HPDE6-E6E7 (cell line): ENCODE measurements around the gene RUNX3.

ENCODE experiments used
- DNase-seq: peaks from one replicate; pipeline ENCODE4 v3.0.0; 2011; ENCODE audit warnings: missing footprints; ENCODE audit errors: extremely low spot score

Gene RUNX3

DNA sequence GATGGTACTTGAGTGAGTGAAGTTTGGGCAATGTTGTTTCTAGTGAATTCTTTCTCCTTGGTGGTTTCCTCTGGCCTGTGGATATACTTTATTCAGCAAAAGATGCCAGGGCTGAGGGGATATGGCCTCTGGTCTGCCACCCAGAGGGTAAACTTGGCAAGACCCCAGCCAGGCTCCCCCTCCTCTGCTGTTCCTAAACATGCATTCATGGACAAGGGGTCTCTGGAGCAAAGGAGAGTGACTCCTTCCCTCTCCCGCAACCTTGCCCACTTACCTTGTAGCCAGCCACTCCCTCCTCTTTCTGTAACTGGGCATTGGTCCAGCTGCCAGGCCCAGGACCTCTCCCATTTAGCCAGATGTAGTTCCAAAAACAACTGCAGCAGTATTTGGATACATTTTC lies 43.8 kb downstream of the RUNX3 start:
- DNase-seq: no peak

DNA sequence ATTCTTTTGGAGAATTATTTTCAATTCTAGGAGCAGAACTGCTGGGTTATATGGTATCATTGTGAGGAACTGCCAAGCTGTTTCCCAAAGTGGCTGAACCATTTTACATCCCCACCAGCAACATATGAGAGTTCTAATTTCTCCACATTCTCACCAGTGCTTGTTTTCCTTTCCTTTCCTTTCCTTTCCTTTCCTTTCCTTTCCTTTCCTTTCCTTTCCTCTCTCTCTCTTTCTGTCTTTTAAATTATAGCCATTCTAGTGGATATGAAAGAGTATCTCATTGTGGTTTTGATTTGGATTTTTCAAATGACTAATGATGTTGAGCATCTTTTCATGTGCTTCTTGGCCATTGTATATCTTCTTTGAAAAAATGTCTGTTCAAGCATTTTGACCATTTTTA lies 45.3 kb downstream of the RUNX3 start:
- no peak for DNase-seq

DNA sequence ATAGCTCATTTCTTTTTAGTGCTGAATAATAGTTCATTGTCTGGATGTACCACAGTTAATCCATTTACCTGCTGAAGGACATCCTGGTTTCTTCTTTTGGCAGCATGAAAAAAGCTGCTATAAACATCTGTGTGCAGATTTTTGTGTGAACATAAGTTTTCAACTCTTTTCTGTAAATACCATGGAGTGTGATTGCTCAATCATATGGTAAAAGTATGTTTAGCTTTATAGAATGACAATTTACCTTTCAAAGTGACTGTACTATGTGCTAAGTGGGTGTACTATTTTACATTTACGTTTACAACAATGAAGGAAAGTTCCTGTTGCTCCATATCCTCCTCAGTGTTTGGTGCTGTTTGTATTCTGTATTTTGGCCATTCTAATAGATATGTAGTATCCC lies 49.0 kb downstream of the RUNX3 start:
- DNase-seq: no peak

DNA sequence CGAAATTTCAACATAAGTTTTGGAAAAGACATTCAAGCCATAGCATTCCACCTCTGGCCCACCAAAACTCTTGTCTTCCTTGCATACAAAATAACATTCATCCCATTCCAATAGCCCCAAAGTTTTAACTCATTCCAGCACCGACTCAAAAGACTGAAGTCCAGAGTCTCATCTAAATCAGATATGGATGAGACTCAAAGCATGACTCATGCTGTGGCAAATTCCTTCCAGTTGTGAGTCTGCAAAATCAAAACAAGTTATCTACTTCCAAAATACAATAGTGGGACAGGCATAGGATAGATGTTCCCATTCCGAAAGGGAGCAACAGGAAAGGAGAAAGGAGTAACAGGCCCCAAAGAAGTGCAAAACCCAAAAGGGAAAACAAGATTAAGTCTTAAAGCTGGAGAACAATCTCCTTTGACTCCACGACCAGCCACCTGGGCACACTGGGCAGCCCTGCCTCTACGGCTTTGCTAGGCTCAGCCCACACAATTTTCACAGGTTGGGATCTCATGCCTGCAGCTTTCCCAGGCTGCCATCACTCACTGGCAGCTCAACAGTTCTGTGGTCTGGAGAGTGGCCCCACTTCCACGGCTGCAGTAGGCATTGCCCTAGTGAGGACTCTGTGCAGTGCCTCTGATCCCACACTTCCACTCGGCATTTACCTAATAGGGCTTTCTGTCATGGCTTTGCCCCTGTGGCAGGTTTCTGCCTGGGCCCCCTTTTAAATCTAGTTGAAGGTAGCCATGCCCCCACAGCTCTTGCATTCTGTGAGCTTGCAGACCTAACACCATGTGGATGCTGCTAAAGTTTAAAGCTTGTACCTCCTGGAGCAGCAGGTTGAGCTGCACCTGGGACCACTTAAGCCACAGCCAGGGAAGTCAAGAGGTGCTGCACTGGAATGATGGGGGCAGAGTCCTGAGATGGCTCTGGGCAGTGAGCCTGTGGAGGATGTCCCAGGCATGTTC lies 51.0 kb downstream of the RUNX3 start:
- DNase-seq: no peak

DNA sequence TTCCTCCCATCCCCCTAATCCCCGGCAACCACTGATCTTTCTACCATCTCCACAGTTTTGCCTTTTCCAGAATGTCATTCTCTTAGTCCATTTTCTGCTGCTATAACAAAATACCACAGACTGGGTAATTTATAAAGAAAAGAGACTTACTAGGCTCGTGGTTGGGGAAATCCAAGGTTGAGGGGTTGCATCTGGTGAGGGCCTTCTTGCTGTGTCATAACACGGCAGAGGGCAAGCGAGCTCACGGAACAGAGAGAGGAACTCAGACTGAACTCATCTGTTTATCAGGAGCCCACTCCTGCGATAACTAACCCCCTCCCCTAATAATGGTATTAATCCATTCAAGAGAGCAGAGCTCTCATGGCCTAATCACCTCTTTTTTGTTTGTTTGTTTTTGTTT lies 52.0 kb downstream of the RUNX3 start:
- DNase-seq: no peak

DNA sequence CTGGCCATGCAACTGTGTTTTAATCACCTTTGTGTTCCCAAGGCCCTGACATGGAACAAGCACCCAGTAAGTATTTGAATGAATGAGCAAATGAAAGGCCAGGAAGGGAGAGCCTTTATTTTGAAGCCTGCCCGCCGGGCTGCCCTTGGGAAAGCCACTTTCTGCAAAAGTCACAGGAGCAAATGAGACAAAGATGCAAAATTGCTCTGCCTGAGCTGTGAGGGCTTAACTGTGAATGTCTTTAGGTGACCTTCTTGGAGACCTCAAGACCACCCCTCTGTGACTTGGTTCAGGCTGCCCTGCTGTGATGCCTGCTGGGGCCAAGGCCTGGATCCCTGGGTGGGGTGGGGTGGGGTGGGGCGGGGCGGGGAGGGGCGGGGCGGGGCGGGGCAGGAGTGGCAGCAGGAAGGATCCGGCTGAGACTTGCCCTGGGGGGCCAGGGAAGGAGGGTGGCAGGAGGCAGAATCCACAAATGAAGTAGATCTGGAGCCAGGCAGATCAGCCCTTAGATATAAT lies 54.0 kb downstream of the RUNX3 start:
- DNase-seq: no peak

DNA sequence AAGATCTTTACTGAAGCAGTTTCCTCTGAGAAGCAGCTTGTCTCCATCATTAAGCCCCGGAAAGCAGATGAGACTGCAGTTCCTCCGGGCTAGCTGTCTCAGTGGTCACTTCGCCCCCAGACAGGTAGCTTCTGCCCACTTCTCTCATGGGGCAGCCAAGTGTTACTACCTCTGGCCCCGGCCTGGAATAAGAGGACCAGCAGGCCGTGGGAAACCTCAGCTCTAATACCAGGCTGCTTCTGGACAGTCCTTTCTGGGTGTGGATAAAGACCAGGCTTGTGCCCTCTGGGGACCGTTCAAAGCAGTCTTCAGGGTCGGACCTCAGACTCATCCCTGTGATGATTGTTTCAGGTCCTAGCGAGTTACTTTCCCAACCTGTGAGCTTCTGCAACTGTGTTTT lies 54.8 kb downstream of the RUNX3 start:
- no peak for DNase-seq

DNA sequence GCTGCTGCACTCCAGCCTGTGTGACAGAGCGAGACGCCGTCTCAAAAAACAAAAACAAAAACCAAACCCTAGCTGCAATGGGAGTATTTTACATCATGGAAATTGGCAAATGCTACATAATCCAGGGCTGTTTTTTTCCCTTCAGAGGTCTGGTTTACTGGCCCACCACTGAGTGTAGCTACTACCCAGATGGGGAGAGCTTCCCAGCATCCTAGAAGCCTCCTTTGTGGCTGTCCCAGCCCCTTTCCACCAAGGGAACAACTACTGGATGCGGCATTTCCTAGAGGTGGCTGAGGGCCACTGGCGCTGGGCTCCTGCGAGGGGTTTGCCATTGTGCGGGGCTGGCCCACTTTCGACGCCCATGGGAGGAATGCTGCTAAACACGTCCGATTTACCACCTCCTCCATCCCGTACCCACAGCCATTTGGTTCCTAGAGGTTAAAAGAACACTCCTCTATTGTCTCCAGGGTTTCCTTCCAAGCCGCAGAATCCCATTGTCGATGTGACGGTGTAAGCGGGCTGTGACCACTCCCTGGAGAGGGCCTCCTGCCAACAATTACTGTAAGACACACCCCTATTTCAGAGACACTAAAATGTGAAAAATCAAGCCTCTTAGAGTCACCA lies 55.4 kb downstream of the RUNX3 start:
- no peak for DNase-seq

DNA sequence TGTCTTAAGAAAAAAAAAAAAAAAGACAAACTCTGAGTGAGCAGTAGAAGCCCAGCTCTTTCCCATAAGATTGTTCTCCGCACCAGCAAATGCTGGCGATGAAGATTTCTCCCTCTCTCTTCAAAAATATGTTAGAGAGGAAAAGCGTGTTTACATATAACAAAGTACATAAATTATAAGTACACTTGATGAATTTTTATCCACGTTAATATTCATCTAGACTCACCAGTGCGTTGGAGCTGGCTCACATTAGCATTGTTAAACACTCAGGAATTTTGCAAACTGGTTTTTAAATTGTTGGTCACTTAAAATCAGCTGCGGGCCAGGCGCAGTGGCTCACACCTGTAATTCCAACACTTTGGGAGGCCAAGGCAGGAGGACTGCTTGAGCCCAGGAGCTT lies 56.0 kb downstream of the RUNX3 start:
- no peak for DNase-seq

DNA sequence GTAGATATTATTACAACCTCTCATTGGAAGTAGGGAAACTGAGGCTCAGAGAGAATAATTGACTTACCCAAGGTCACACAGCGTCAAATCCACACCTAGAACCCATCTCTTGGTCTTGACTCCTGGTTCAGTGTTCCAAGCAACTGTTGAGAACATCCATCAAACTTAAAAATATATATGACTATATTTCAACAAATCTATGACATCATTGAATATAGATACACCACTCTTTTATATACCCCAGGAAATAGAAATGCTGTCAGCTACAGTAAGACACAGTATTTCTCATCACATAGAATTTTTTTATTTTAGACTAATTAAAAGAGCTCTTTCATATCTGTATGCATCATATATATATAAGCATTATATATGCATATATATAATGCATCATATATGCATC lies 56.9 kb downstream of the RUNX3 start:
- DNase-seq: no peak

DNA sequence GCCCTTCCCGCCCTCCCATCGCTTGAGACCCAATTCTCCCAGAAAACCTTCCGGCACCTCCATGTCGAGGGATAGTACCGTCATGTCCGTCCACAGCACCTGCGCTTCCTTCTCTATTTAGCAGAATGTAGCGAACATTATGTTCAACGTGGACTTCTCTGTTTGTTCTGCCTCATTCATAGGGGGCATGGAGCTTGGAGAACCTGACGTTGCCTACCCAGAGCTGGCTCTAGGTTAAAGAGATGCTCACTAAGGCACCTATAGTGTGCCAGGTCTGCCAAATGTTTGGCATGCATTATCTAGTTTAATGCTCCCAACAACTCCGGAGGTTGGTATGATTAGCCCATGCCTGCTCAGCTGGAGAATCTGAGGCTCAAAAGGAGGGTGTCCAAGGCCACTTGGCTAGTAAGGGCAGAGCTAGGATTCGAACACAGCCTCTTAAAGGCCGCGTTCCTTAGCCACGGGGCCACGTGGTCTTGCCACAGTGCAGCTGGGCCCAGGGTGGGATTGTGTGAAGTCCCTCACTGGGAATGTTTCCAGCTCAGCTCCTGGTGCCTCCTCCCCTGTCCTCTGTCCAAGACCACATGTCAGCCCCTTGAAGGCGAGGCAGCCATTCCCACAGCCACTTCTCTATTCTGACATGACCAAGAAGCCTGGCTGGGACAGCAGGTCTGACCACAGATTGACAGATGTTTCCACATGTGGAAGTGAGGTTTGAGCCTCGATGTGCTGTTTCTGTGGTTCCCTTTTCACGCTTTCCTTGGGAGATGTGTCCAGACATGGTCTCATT lies 57.8 kb downstream of the RUNX3 start:
- DNase-seq: no peak

DNA sequence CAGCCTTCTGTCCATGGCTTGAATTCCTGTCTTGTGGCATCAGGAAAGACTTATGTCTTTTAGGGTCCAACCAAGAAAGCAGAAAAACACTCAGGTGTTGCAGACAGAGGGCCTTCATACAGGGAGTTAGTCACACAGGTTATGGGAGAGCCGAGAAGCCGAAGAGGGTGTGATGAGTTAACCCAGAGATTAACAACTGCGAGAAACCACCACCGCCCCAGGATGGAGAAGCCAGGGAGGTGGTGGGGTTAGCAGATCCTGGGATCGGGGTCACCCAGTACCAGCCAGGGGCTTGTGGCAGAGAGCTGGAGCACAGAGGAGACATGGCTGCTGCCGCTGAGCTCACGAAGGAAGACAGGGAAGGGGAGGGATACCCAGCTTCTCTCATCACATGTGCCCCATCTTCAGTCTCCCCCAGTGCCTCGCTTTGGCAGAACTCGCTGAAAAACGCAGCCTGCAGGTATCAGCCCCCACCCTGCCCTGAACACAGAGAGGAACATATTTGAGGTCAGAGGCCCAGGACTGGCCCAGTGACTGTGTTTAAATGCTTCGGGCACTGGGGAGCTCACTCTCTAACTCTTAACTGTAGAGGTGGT lies 58.7 kb downstream of the RUNX3 start:
- no peak for DNase-seq

DNA sequence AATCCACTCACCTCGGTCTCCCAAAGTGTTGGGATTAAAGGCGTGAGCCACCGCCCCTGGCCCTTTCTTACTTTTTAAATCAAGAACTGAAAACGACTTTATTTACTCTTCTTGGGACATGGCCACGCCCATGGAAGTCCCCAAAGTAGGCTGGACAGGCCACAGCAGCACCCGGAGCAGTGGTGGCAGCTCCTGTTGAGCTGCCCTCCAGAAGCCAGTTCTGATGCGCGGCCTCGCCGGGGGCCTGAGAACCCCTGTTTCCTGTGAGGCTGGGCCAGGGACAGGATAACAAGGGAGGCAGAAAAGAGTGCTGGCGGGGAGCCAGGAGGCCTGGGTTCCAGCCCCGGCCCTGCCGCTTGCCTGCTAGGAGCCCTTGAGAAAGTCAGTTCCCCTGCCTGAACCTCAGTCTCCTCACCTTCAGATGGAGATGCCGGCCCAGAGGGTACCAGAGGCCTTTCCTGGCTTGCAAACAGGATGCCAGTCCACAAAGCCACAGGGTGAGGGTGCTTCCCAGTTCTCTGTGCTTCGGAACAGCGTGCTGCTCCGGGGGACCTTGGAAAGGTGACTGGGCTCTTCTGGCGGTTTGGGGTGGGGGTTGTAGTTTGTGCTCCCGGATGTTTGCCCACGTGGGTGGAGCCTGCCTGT lies 59.4 kb downstream of the RUNX3 start:
- DNase-seq: no peak

DNA sequence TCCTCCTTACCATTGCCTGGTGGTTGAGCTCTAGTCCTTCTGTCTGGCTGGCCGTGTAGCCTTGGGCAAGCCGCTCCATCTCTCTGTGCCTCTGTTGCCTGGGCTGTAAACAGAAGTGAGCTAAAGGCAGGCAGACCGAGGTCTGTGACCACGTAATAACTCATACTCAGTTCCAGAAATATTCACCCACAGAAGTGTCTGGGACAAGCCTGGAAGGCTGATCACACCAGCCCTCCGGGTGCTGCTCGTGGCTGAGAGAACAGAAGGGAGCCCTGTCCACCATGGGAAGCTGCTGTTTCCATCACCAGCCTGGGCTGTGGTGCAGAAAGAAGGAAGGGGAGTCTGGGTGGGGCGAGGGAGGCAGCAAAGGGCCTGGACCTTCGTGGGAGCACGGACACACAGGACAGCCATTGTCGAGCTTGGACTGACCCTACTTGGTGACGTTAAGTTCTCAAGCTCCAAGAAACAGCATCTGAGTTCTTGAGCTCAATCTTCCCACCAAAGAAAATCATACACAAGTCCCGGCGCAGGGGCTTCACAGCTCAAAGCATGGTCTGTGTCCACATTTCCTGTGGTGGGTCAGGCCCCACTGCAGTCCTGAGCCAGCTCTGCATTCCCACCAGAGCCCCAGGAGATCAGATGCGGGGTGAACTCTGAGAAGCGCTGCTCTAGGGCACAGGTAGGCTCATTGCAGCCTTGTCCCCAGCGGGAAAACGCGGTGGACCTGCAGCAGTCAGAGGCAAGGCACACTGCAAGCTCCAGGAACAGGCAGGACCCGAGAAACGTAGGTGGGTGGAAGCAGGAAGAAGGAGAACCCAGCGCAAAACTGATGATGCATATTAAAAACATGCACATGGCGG lies 61.8 kb downstream of the RUNX3 start:
- no peak for DNase-seq

DNA sequence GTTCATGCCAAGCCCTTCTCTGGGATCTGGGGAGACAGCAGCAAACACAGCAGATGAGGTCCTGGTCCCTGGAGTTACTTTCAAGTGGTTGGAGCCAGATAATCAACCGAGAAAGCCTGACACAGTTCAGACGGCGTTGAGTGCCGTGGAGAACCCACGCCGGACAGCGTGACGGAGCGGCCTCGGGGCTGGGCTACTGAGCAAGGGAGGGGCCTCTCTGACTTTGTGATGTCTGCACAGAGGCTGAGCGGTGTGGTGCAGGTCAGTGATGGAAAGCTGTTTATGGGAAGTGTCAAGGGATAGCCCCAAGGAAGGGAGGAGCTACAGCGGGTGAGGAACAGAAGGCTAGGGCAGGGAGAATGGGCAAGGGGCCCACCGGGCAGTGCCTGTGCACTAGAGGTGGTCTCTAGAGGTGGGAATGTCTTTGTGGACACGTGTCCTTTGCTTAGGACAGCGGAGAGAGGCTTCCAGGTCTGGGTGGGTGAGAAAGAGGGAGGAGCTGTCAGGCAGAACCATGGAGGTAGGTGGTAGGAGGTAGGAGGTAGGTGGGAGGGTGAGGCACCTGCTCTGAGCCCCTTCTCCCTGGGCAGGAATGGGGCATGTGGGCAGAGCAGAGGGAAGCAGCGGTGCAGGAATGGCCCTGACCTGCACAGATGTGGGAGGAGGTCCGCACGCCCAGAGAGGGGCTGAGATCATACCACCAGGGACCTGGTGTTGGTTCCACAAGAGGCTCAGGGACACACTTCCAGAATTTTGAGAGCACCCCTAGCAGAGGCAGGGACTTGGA lies 62.8 kb downstream of the RUNX3 start:
- DNase-seq: no peak

DNA sequence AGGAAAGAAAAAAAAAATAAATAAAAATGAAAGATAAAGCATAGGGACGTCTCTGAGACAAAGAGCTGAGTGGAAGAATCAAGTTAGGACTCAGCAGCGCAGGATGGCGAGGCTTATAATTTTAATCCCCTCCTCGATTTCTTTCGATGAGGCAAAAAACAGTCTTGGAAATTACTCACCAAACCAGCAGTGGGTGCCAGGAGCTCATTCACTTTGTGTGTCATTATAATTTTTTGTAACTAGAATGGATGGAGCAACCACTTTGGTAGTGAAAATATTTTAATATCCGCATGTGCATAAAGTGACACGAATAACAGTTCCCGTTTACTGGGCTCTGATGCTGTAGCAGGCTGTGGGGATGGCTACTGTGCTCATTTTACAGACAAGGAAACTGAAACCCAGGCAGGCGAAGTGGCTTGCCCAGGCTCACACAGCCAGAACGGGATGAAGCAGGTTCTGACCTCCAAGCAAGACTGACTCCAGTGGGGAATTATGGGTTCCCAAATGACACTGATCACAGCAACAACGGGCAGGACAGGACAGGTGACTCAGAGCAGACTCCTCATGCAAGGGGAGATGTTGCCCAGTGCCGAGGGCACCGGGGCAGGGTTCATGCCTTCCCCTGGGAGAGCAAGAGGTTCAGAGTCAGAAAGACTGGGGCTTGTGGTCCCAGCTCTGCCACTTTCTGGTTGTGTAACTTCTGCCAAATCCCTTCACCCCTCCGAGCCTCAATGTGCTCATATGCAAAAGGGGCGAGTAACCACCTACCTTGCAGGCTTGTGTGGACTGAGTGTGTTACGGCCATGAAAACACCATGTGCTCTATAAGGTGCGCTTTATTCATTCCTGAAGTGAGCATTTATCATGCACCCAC lies 63.6 kb downstream of the RUNX3 start:
- DNase-seq: no peak

DNA sequence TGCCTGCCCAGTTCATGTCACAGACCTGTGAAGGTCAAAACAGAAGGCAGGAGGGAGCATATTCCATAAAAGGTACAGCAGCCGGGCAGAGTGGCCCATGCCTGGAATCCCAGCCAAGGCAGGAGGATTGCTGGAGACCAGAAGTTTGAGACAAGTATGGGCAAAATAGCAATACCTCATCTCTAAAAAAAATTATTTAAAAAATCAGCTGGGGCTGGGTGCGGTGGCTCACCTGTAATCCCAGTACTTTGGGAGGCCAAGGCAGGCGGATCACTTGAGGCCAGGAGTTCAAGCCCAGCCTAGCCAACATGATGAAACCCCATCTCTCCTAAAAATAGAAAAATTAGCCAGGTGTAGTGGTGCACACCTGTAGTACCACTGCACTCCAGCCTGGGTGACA lies 64.5 kb downstream of the RUNX3 start:
- DNase-seq: no peak

DNA sequence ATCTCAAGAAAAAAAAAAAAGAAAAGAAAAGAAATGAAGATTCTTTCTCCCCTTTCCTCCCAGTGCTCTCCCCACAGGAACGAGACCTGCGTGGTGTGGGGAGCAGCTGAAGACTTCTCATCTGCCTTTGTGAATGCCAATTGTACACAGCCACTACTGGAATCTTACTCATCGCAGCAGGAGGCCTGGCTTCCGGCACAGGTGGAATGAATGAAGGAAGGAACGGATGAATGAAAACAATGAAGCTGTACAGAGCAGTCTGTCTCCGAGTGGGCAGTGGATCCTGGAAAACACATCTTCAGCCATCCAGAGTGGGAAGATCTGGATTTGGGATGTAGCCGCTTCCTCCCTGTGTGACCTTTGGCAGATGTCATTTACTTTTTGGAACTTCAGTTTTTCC lies 64.9 kb downstream of the RUNX3 start:
- DNase-seq: no peak

DNA sequence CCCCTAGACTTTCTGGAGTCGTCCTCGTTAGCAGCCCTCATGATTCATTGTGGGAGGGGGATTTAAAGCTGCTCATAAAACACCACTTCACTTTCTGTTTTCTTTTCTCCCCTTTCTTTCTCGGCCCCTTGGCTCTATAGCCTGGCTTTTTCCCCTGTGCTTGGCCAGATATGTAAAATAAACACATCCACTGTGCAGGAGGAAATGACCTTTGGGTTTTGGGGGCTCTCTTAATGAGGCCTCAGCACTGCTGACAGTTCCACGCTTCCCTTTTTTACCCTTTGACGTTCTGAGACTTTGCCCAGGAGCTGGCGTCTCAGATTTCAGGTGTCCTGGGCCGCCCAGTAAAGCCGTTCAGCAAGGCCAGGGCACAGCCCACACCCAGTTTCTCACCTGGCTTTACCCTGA lies 65.7 kb downstream of the RUNX3 start:
- no peak for DNase-seq
